ENCODE measurements around the gene FAS. TPM values are rescaled to one million over a fixed set of nuclear protein-coding genes. Genes with fewer than 3 reads are reported as not detected.

Gene FAS
- polyA plus RNA-seq, 1 of the 3 experiments (the other 2 are of a cell fraction) = 31.5 TPM

GRCh38 chr10:88995156-88995876 lies 4.7 kb downstream of the FAS start:
- peaks cover 84% of the 10 kb centered on the region for H3K79me2 ChIP-seq (ENCODE audit: insufficient read depth)
- ChIA-PET CTCF (interaction anchor here (0.6 to 13.7 kb wide), 5 partner anchors 8 to 929 kb away, joined by 3 to 314 read pairs (median 3); no protein-coding TSS in a partner anchor), POLR2A (no interaction called here)
- H3K9me2 ChIP-seq = no peaks in the 10 kb centered on the region
- no peak overlapping the region for H3K4me3 ChIP-seq (ENCODE audit: low read depth in 2 of 2, low read length in 1 of 2)
- peaks cover 5 to 26% of the 10 kb centered on the region in 2 experiments; a peak in 3 of 4 replicates for H3K4me1 ChIP-seq (ENCODE audit: control insufficient read depth in 1 of 2, insufficient read depth in 2 of 2, low read depth in 1 of 2, low read length in 1 of 2)
- peaks cover 0 to 5% of the 10 kb centered on the region in 2 experiments for H3K36me3 ChIP-seq (replicated peaks in 1 of 2; ENCODE audit: control insufficient read depth in 1 of 2, insufficient read depth in 2 of 2, low read length in 1 of 2)
- H3K4me2 ChIP-seq = no peak overlapping the region
- H3K9ac ChIP-seq = no peak overlapping the region
- 96% methylated on average over 7 of the region's 7 CpGs for WGBS (ENCODE audit: low lambda C conversion rate)
- no peak for DNase-seq
- TF ChIP-seq ZBTB33 (IDR thresholded peaks at IDR 0.05; ENCODE audit: borderline replicate concordance, low read depth) (no peak), MXI1 (IDR thresholded peaks at IDR 0.05; ENCODE audit: low read depth, low read length) (no peak), EP300 (IDR thresholded peaks at IDR 0.05; ENCODE audit: borderline replicate concordance in 1 of 2, low read depth in 1 of 2, low read length in 1 of 2) (no peak), TCF12 (IDR thresholded peaks at IDR 0.05) (no peak), RXRA (IDR thresholded peaks at IDR 0.05; ENCODE audit: borderline replicate concordance, low read depth) (no peak), NFIC (IDR thresholded peaks at IDR 0.05; ENCODE audit: borderline replicate concordance) (no peak), YY1 (IDR thresholded peaks at IDR 0.05; ENCODE audit: low read depth) (no peak), USF1 (IDR thresholded peaks at IDR 0.05; ENCODE audit: borderline replicate concordance, low read depth) (no peak), USF2 (IDR thresholded peaks at IDR 0.05; ENCODE audit: borderline replicate concordance, low read depth, low read length) (no peak)
- no peak overlapping the region for H2AFZ ChIP-seq (ENCODE audit: low read depth)
- no peaks in the 10 kb centered on the region for H3K9me3 ChIP-seq
- no peaks in the 10 kb centered on the region for H4K20me1 ChIP-seq (ENCODE audit: insufficient read depth)
- H3F3A ChIP-seq (replicated peaks; ENCODE audit: insufficient read depth) = peaks cover 5% of the 10 kb centered on the region
- no peak overlapping the region for H3K27ac ChIP-seq (ENCODE audit: low read depth in 2 of 2, low read length in 1 of 2)
- no peaks in the 10 kb centered on the region for H3K27me3 ChIP-seq (ENCODE audit: insufficient read depth)

- 88% methylated on average over 1 of the region's 1 CpG for WGBS (ENCODE audit: low lambda C conversion rate)
Observed at GRCh38 chr10:88996927-88997326, 6.3 kb downstream of the FAS start.

More at GRCh38 chr10:88996927-88997326, 6.3 kb downstream of the FAS start:
- no peak for DNase-seq
- H3K27ac ChIP-seq (ENCODE audit: low read depth in 2 of 2, low read length in 1 of 2) = no peak overlapping the region
- no peaks in the 10 kb centered on the region for H3F3A ChIP-seq (replicated peaks; ENCODE audit: insufficient read depth)
- POLR2A ChIA-PET = no interaction called here
- H3K9me3 ChIP-seq = no peaks in the 10 kb centered on the region
- peaks cover 89% of the 10 kb centered on the region for H3K79me2 ChIP-seq (ENCODE audit: insufficient read depth)
- peaks cover 3 to 37% of the 10 kb centered on the region in 2 experiments; a peak in 3 of 4 replicates for H3K4me1 ChIP-seq (ENCODE audit: control insufficient read depth in 1 of 2, insufficient read depth in 2 of 2, low read depth in 1 of 2, low read length in 1 of 2)
- H3K9me2 ChIP-seq = no peaks in the 10 kb centered on the region
- no peak overlapping the region for H3K9ac ChIP-seq
- H3K36me3 ChIP-seq (replicated peaks in 1 of 2; ENCODE audit: control insufficient read depth in 1 of 2, insufficient read depth in 2 of 2, low read length in 1 of 2) = peaks cover 0 to 5% of the 10 kb centered on the region in 2 experiments
- H3K4me3 ChIP-seq (ENCODE audit: low read depth in 2 of 2, low read length in 1 of 2) = no peak overlapping the region
- H3K4me2 ChIP-seq = no peak overlapping the region
- H4K20me1 ChIP-seq (ENCODE audit: insufficient read depth) = no peaks in the 10 kb centered on the region
- CTCF ChIA-PET = interaction anchor here (0.7 to 13.7 kb wide), 5 partner anchors 10 to 162 kb away, joined by 3 to 314 read pairs (median 3); no protein-coding TSS in a partner anchor
- no peak overlapping the region for H2AFZ ChIP-seq (ENCODE audit: low read depth)
- no peaks in the 10 kb centered on the region for H3K27me3 ChIP-seq (ENCODE audit: insufficient read depth)
- TF ChIP-seq RXRA (IDR thresholded peaks at IDR 0.05; ENCODE audit: borderline replicate concordance, low read depth) = no peak
- no peak for TF ChIP-seq MAX (IDR thresholded peaks at IDR 0.05; ENCODE audit: low read depth)
- no peak for TF ChIP-seq USF2 (IDR thresholded peaks at IDR 0.05; ENCODE audit: borderline replicate concordance, low read depth, low read length)
- no peak for TF ChIP-seq YY1 (IDR thresholded peaks at IDR 0.05; ENCODE audit: low read depth)
- no peak for TF ChIP-seq IRF3 (IDR thresholded peaks at IDR 0.05; ENCODE audit: low read depth, low read length)
- TF ChIP-seq POLR2AphosphoS5 (IDR thresholded peaks at IDR 0.05; ENCODE audit: low read depth, low read length) = no peak
